GM19193 (cell line): ENCODE measurements around the gene OPCML.

ENCODE experiments used
- POLR2A ChIP-seq: IDR thresholded peaks from 4 replicates; pipeline ENCODE4 v1.6.1; 2011; ENCODE audit not compliant: insufficient read depth, insufficient read length; ENCODE audit errors: extremely low read depth

OPCML gene

DNA sequence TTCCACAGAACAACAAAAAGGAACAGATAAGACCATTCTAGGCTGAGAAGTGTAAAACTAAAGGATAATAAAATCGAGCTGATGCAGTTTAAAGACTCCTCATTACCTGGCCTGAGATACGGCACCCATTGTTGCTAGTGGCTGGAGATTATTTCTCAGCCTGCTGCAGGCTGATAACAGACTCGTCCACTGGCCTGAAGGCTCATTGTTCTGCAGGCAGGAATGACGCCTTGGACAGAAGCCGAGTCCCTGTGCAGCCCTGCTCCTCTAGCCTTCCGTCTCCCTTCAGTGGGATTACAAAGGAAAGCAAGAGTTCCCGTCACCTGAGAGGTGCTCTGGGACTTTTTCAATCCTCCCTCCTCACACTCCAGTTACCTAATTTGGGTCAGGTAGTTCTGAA is 1065.3 kb downstream of the OPCML start:
- no peak for TF ChIP-seq POLR2A

DNA sequence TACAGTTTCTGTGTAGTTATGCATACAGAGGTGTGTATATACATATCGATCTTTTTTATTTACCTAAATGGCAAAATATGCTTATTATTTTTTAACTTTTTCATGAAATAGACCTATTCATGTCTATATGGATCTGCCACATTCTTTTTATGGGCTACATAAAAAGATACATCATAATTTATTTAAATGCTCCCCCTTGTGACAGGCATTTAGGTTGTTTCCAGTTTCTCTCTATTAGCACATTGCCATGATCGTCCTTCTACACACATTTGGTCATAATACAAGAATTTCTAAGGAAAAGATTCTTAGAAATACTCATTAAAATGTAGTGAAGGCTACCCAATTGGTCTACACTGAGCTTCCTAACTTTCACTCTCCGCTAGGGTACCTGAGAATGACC is 1067.4 kb downstream of the OPCML start:
- TF ChIP-seq POLR2A = no peak

DNA sequence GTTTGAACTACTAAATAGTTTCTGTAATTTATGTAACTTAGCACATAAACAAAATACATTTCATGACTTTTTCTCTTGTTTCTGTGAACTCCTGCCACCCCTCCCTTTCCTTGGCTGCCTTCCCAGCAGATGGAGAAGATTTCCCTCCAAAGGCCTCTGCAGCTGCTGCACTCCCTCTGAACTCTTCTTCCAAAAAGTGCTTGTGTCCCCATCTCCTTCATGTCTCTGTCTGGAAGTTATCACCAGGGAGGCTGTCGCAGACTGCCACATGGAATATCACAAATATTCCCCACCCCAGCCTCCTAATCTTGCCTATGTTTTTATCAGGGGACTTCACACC is 1068.3 kb downstream of the OPCML start:
- no peak for TF ChIP-seq POLR2A

DNA sequence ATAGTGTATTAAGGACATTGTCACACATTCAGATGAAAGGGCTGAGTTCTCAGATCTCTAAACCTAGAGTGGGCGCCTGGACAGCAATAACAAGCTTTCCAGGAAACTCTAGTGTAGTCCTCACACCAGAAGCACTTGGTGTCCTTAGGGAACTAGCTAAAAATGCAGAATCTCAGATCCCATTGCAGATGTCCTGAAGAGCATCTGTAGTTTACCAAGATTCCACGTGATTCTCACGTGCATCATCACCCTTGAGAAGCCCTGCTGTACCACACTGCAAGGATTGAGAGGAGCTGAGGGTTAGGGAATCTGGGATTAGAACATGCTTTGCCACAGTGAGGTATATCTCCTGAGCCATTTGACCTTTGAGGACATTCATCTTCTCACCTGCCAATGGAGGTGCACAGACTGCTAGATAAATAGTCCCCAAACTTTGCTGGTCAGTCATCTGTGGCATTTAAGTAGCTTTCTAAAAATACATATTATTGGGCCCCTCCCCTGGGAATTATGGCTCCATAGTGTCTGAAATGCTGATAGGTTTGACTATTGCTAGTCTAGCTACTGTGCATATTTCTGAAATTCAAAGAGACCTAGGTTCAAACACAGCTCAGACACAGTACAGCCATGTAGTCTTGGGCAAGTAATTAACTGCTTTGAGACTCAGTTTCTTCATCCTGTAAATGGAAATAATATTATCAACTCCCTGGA is 1068.9 kb downstream of the OPCML start:
- no peak for TF ChIP-seq POLR2A

DNA sequence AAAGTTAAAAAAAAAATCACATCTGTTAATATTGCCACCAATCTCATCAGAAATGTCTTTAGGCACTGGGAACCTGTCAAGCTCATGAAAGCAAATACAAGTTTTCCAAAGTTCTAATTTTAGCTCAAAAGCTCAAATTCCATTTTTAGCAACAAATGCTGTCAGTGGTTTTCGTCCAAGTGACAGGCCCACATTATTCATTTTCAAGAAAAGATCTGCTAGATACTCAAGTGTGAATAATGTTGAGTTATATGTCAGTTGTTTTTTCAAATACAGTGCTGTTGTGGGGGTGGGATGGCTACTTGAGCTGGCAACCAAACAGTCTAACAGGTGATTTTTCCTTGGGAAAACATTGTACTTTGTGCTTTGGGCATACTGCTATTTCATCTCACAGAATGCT is 1072.6 kb downstream of the OPCML start:
- no peak for TF ChIP-seq POLR2A

DNA sequence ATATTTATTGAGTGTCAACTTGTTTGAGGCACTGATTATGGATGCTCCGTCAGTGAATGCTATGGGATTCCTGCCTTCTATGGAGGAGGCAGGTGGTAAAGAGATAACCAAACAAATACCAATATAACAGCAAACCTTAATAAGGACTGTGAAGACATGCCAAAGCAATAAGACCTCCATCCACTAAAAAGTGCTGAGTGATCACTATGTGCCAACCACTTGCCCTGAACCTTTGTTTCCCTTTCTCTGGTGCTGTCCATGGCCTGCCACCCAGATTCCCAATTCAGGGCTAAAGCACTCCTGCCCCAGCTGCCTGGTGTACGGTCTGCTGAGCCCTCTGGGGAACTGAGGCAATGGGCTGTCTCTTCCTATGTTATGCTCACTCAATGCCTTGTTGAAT is 1074.9 kb downstream of the OPCML start:
- no peak for TF ChIP-seq POLR2A

DNA sequence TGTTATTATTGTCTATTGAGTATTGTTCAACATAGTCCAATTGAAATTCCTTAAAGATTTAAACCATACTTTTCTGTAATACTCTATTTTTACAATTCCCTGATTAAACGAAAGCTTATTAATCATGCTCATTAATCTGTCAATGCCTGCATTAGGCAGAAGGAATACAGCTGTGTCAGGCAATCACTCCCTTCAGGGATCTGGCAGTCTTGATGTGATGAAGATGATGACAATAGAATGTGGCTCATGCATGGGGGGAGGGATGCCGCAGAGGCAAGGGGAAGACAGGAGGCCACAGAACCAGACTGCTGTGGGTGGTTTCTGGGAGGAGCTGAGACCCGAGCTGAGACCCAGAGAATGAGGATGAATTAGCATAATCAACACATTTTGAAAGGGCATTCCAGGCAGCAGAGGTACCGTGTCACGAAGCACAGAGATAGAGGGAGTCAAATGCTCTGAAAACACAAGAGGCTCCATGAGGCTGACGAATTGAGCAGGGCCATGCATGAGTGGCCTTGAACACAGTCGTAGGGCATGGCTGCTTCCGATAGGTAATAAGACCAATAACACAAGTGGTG is 1075.5 kb downstream of the OPCML start:
- TF ChIP-seq POLR2A = no peak

DNA sequence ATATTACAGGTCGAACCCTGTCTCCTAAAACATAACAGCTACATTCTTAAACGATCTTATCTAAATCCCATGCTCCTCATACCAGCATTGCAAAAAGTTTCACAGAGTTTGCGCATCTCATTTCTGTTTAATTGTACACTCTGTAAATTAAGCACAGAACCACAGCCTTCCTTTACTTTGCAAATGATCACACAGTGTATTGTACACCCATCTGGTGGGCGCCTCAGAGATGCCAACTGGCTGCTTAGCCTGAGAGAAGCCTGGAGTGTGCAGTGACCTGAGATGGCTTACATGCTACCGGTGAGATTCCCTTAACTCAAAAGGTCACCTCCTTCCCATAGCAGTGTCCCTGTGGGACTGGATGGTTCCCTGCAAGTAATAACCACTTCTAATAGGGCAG is 1077.3 kb downstream of the OPCML start:
- TF ChIP-seq POLR2A = no peak

DNA sequence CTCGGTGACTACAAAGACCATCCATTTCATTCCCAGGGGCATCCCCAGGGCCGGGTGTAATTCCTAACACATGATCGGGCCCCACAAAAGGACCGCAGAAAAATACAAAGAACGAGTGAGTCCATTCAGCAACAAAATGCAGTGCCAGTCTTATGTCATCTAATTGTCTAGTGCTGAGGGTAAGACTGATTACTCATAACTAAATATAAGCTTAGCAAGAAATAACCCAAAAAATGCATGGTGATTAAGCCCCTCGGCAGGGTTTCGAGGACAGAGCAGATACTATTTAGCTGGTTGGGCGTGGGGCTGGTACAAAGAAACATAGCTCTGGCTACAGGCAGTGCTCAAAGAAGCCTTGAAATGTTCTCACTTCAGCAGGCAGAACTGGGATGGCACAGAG is 1078.9 kb downstream of the OPCML start:
- no peak for TF ChIP-seq POLR2A

DNA sequence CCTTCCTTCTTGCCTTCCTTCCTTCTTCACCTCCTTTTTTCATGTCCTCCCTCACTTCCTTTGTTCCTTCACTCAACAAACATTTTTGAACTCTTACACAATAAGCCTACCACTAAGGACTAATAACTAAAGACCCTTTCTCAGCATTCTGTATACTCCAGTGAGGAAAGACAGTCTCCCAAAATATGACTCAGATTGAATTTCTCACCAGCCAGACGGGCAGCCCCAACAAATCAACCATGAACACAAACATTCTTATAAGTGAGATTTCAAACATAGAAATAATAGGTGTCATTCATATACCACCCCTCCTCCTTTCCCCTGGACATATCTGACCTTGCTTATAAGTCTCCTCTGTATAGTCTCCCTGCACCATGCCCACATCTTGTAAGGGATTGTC is 1079.7 kb downstream of the OPCML start:
- TF ChIP-seq POLR2A = no peak

DNA sequence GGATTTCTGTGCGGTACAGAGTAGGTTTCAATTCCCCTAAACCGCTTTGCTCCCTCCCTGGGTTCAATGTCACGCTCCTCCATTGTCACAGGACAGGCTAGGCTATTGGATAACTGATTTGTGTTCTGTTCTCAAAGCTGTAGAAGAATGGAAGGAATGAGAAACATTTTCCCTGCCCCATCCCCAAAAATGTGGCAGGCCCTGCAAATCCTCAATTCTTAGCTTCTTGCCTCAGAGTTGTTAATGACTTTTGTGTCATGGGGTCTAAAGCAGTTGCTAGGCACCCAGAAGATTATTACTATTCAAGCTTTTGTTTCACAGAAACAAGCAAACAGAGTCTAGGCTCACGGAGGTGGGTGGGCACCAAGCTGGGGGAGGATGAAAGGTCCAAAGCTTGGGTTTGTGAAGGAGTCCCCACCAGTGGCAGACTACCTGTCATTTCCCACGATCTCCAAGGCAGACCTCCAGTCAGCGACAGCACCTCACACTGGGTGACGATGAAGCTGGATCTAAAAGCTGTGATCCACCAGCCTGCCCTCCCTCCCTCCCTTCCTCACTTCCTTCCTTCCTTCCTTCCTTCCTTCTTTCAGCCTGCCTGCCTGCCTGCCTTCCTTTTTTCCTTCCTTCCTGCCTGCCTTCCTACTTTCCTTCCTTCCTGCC is 1080.2 kb downstream of the OPCML start:
- TF ChIP-seq POLR2A = no peak

DNA sequence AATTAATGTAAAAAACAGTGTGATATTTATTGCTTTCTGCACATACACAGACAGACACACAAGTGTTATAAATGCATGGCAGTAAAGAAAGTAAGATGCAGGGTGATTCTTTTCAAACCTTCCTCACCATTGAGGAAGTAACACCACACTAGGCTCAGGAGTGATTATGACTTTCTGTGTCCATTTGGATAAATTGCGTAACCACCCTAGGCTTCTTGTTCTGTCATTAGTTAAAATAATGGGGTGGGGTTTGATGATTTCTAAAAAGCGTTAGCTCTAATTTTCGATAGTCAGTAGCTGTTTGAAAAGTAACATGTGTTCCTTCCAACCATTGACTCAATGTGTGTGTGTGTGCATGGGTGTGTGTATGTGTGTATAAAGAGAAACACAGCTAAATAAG is 1081.7 kb downstream of the OPCML start:
- no peak for TF ChIP-seq POLR2A

DNA sequence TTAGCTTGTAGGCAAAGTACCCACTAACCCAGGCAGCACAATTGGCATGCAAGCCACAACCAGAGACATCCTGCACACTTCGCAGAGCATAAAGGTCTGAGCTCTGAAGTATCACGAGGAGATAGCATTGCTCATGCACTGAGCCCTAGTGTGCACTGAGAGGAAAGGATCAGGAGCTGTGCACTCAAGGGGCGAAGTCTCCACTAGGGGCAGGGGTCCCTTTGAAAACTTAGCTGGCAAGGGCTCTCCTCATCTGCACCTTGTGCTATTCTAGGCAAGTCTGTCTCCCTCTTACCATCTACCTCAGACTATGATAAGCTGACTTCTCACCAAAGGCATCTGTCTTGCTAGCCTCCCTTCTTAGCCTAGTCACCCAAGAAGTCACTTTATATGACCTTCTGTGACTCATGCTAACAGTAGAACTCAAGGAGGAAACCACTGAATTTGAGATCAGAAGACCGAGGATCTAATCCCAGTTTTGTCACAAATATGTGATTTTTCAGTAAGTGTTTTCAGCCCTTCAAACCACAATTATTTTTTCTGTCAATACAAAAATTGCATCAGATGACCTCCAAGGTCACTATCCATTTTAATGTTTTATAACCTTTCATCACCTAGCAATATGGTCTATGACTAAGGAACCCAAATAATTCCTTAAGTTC is 1083.8 kb downstream of the OPCML start:
- no peak for TF ChIP-seq POLR2A

DNA sequence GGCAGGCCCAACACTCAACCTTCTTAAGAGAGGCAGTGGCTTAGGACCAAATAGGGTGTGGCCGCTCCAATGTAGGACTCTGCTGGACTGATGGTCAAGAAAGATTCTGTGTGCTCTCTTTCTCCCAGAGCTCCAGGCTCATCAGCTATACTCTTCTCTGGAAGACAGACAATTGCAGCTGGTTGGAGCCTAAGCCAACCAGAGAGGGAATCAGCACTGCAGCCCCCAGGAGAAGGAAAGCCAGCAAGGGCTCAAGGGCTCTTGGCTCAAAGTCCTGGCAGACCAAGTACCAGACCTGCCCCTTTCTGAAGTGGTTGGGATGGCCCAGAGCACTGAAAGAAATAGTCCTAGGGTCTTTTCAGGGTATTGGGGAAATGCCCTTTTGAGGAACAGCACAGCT is 1084.5 kb downstream of the OPCML start:
- TF ChIP-seq POLR2A = no peak

DNA sequence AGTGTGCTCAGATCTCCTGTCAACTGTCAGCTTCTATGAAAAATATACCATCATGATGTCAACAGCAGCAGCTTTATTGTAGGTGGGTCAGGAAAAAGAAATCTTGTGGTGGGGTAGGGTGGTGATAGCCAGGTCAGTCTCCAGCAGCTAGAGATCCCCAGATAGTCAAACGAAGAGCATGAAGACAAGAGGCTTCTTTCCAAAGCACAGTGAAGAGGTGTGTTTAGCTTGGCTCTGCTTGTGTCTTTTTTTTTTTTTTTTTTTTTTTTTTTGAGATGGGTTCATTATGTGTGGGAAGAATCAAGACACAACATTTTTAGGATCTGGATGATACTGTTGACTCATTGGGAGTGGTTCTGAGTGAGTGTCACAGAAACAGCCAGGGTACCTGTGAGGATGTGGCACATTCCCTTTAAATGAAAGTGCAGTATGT is 1086.4 kb downstream of the OPCML start:
- no peak for TF ChIP-seq POLR2A

DNA sequence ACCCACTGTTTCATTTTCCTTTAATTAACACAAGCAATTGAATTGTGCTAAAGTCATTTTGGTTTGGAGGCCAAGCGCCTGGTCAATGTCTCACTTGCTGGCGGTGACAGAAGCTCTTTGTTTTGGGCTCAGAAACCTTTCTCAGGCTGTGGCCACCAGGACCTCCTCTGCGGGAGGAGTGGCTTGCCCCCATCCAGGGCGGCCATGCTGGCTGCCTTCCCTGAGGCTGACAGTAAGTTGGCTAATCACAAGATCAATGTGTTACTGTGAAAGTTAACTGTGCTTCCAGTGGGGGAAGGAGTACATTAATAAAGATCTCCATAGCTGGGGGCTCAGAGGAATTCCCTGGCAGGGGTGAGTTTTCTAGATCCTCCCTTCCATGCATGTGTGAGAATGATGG is 1087.4 kb downstream of the OPCML start:
- TF ChIP-seq POLR2A = no peak

DNA sequence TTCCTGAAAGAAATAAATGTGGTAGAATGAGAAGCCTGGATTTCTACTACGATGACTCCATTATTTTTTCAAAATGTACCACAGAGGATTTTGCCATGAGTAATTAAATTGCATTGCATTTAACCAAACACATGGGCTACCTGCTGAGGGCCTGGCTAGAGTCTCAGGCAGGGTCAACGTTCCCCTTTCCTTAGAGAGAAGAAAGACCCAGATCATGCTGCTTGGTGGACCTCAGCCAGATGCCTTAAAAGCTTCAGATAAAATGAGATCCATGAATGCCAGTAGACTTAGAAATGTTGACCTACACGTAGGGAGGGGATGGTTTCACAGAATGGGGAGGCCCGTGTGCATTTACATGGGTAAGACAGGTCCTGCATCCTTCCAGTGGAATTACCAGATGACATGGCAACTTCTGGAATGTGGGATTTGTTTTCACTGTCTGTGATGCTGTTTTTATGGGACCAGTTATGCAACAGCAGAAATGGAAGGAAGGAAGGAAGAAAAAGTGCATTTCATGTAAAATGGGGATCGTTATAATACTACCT is 1092.5 kb downstream of the OPCML start:
- TF ChIP-seq POLR2A = no peak

DNA sequence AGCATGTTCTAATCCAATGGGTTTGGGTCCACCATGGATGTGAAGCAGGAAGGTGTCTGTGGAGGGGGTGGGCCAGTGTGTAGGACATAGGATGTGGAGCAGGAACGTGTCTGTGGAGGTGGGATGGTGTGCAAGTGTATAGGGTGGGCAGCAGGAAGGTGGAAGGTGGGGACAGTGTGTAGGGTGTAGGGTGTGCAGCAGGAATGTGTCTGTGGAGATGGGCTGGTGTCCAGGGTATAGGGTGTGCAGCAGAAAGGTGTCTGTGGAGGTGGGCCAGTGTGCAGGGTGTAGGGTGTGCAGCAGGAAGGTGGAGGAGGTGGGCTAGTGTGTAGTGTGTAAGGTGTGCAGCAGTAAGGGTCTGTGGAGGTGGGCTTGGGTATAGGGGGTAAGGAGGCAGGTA is 1093.9 kb downstream of the OPCML start:
- no peak for TF ChIP-seq POLR2A
